ENCODE data around the gene RRAGA. TPM values are rescaled to one million over a fixed set of nuclear protein-coding genes. Genes with fewer than 3 reads are reported as not detected.

Gene RRAGA
- total RNA-seq, 1 experiment from 2014 or later, result 56.4 TPM

DNA sequence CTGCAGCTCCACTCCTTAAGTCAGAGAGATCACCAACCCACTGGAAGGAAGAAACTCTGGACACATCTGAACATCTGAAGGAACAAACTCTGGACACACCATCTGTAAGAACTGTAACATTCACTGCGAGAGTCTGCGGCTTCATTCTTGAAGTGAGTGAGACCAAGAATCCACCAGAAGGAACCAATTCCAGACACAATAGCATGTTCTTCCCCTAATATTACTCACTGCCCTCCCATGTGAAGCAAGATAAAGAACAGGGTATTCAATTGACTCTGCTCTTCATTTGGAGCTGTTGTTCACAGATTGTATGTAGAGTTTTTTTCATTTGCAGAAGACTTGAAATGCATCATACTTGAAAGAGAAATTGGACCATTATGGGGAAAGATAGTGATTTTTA lies 27.0 kb upstream of the RRAGA start:
- Mint-ChIP-seq H3K36me3 (ENCODE audit: insufficient read depth in 1 of 3, low read depth in 3 of 3) (no peaks in the 10 kb centered on the region), H3K27me3 (ENCODE audit: low read depth) (peaks cover 3% of the 10 kb centered on the region), H3K27ac (no peak overlapping the region), H3K4me1 (no peaks in the 10 kb centered on the region), H3K4me3 (no peak overlapping the region), H3K9me3 (no peaks in the 10 kb centered on the region)
- no peaks in the 10 kb centered on the region for H3K79me2 ChIP-seq (ENCODE audit: insufficient read depth, low read length)
- no peak overlapping the region for H3T11ph ChIP-seq (ENCODE audit: low read length)
- H2BK12ac ChIP-seq (ENCODE audit: insufficient read length, low read depth, low read length), result no peak overlapping the region
- no peak overlapping the region for H3K27ac ChIP-seq (ENCODE audit: insufficient read length, low read depth, low read length)
- H3K79me1 ChIP-seq (ENCODE audit: insufficient read depth, low read depth, low read length, poor library complexity, severe bottlenecking), result no peaks in the 10 kb centered on the region
- no CpG with 5 or more reads among the region's 2 CpGs for WGBS (ENCODE audit: extremely low coverage, insufficient read length, low lambda C conversion rate)
- no peak overlapping the region for H4K8ac ChIP-seq (replicated peaks; ENCODE audit: insufficient read length, low read depth, low read length)
- H3K23me2 ChIP-seq (ENCODE audit: insufficient read length, low read depth, low read length, poor library complexity, severe bottlenecking), result no peaks in the 10 kb centered on the region
- TF ChIP-seq, protein P1, sequence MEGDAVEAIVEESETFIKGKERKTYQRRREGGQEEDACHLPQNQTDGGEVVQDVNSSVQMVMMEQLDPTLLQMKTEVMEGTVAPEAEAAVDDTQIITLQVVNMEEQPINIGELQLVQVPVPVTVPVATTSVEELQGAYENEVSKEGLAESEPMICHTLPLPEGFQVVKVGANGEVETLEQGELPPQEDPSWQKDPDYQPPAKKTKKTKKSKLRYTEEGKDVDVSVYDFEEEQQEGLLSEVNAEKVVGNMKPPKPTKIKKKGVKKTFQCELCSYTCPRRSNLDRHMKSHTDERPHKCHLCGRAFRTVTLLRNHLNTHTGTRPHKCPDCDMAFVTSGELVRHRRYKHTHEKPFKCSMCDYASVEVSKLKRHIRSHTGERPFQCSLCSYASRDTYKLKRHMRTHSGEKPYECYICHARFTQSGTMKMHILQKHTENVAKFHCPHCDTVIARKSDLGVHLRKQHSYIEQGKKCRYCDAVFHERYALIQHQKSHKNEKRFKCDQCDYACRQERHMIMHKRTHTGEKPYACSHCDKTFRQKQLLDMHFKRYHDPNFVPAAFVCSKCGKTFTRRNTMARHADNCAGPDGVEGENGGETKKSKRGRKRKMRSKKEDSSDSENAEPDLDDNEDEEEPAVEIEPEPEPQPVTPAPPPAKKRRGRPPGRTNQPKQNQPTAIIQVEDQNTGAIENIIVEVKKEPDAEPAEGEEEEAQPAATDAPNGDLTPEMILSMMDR (conservative IDR thresholded peaks at IDR 0.05), result no peak
- H4K5ac ChIP-seq (ENCODE audit: insufficient read length, low read depth, low read length), result no peak overlapping the region
- no peak overlapping the region for H3K4ac ChIP-seq (ENCODE audit: low read depth, low read length)
- no peak overlapping the region for H3K18ac ChIP-seq (ENCODE audit: insufficient read length, low read depth, low read length)
- H4K20me1 ChIP-seq (ENCODE audit: control insufficient read depth, insufficient read depth, insufficient read length), result no peaks in the 10 kb centered on the region
- no peak overlapping the region for H2BK20ac ChIP-seq (ENCODE audit: low read depth, low read length, poor library complexity, severe bottlenecking)
- no peak overlapping the region for H2BK120ac ChIP-seq (ENCODE audit: low read depth, low read length, poor library complexity, severe bottlenecking)
- no peak overlapping the region for H4K91ac ChIP-seq (ENCODE audit: insufficient read length, low read depth, low read length)
- no peaks in the 10 kb centered on the region for H3K4me1 ChIP-seq (ENCODE audit: insufficient read depth, low read length)
- H3K14ac ChIP-seq (ENCODE audit: insufficient read depth, low read length), result no peak overlapping the region
- H2AFZ ChIP-seq (ENCODE audit: low read length), result no peak overlapping the region
- H3K9ac ChIP-seq (ENCODE audit: extremely low read depth, insufficient read length, low read length), result no peak overlapping the region
- no peak overlapping the region for H3K4me2 ChIP-seq (ENCODE audit: insufficient read depth, insufficient read length, low read length)
- H2BK15ac ChIP-seq (ENCODE audit: low read depth, low read length), result no peak overlapping the region
- no peaks in the 10 kb centered on the region for H3K9me3 ChIP-seq (ENCODE audit: control insufficient read depth, low read depth, low read length)
- H2AK5ac ChIP-seq (ENCODE audit: insufficient read length, low read length), result no peak overlapping the region
- H3K56ac ChIP-seq (ENCODE audit: insufficient read length, low read depth, low read length), result no peak overlapping the region
- no peak overlapping the region for H3K23ac ChIP-seq (ENCODE audit: insufficient read length, low read depth, low read length)
- no peak for DNase-seq
- H2BK5ac ChIP-seq (ENCODE audit: insufficient read length, low read length), result no peak overlapping the region
- H3K27me3 ChIP-seq (ENCODE audit: insufficient read depth, low read length), result no peaks in the 10 kb centered on the region

Data from H9 (cell line).